GM12873 (cell line): ENCODE data around the gene SLFN14.
A peak's percentile ranks its signal among the peaks of the same experiment; 100 is the strongest.

Source experiments
- TF ChIP-seq, protein P1 (sequence below): IDR thresholded peaks from 2 replicates; pipeline ENCODE4 v1.5.1; 2012; ENCODE audit warnings: low read depth, mild to moderate bottlenecking, moderate library complexity, low read length, control low read depth; ENCODE audit not compliant: insufficient read depth; ENCODE audit errors: missing control alignments

SLFN14 gene

DNA sequence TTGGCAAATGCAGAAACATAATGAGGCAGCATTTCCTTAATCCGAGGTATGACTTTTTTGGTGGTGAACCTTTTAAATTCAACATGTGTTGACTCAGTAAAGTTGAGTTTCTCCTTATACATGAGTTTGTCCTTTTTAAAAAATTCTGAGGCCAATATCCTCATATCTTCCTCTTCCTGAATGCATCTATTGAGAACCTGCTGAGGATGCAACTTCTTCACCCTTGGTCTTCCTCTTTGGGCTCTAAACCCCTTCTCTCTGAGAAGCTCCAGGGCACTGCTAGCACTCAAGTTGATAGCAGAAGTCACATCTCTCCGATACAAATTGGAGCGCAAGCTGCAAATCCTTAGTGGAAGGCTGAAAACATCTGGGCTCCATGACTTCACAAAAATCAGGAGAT is 3.3 kb downstream of the SLFN14 start:
- TF ChIP-seq, protein P1, sequence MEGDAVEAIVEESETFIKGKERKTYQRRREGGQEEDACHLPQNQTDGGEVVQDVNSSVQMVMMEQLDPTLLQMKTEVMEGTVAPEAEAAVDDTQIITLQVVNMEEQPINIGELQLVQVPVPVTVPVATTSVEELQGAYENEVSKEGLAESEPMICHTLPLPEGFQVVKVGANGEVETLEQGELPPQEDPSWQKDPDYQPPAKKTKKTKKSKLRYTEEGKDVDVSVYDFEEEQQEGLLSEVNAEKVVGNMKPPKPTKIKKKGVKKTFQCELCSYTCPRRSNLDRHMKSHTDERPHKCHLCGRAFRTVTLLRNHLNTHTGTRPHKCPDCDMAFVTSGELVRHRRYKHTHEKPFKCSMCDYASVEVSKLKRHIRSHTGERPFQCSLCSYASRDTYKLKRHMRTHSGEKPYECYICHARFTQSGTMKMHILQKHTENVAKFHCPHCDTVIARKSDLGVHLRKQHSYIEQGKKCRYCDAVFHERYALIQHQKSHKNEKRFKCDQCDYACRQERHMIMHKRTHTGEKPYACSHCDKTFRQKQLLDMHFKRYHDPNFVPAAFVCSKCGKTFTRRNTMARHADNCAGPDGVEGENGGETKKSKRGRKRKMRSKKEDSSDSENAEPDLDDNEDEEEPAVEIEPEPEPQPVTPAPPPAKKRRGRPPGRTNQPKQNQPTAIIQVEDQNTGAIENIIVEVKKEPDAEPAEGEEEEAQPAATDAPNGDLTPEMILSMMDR: no peak

DNA sequence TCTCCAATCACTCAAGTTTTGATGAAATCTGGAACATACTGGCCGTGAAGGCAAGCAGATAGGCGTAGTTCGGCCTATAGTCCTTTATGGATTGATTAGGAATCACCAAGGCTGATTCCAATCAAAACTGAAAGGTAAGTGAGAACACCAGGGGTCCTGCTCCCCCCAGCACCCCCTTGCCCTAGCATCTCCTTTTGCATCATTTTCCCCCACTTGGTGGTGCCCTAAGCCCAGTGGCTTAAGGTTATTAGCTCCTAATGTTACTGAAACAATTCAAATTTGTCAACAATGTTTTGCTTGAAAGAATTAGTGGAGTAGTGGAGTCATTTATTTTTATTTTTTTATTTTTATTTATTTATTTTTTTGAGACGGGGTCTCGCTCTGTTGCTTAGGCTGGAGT is 4.9 kb downstream of the SLFN14 start:
- TF ChIP-seq, protein P1: peak; percentile 34

DNA sequence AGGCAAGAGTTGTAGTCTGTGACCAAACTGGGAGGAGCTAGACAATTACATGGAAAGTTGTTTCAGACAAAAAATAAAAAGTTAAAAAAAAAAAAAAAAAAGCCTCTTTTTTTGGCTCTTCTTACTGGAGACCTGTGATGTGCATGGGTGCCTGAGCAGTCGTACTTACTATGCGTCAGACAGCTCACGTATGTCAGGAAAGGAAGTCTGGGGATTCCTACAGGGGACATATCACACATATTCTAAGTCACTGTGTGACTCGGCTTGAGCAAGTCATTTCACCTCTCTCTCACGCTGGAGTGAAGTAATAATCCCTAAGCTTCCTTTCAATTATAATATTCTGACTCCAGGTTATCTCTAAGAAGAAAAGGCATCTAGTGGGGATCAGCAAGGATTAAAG is 6.0 kb downstream of the SLFN14 start:
- TF ChIP-seq, protein P1: no peak

DNA sequence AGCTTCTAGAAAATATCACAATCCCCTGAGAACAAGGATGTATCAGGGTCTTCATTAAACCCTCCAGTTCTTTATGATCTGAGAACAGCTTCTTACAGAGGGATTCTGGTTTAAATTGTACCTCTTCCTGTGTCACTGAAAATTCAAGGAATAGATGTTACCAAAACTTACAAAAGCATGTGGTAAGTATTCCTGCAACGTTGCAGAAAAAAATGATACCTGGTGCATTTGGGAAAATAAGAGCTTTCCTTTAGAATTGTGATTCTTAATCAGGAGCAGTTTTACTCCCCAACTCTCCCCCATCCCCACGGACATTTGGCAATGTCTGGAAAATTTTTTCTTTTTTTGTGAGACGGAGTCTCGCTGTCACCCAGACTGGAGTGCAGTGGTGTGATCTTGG is 7.3 kb downstream of the SLFN14 start:
- TF ChIP-seq, protein P1: no peak

DNA sequence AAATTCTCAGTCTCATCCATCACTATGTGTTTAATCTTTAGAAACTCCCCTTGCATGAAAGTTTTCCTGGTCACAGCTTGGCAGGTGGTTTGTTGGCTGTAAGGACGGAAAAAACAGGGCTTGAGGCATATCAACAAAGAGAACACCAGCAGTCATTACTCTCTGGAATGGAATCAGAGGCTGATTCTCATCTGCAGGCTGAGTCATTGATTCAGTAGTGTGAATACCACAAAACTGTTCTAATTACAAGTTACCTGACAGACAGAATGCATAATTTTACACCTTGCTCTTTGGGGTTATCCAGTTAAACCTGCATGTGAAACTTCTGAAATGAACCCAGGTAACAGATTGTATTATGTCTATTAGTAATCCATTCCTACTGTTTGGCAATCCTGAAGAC is 11.6 kb downstream of the SLFN14 start:
- TF ChIP-seq, protein P1: no peak

DNA sequence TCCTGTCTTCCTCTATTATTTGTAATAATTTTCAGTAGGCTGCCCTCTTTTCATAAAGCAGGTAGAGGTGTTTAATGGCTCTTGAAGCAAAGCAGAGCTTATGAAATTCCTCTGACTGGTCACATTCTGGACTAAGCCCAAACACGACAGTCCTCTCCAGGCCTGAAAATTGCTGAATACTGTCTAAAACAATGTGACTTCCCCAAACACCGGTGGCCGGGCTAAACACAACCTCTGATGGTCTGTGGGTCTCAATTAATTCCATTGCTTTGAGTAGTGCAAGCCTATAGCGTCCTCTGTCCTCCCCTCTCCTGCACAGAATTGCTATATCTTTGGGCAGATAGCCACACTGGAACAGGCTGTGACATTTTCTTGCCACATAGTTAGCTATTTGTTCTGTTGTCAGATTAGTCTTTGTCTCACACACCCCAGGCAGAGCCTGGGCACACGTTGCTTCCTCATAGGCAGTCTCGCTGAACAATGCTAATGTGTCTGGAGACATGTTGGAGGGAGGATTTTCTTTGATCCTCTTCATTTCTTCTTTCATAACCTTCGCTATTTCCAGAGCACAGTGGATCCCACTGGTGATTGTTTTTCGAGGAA is 12.3 kb downstream of the SLFN14 start:
- TF ChIP-seq, protein P1: no peak

DNA sequence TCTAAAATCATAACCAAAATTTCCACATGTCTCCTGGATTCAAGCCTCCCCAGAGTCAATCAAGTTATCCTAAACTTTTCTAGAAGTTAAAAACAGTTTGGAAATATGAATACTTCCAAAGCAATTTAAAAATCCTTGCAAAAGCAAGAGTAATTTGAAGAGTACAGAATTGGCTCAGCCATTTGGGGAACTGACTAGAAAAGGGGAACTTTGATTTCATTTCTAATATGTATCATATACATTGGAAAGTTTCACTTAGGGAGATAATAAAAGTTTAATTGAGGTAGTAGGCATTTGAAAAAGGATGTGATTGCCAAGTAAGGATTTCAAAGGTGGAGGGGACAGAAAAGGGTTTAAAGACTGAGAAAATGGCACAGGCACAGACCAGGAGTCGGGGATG is 14.1 kb downstream of the SLFN14 start:
- TF ChIP-seq, protein P1: no peak
